GM23338 (cell line): ENCODE results near the gene MRPL20. TPM values are rescaled to one million over a fixed set of nuclear protein-coding genes. Genes with fewer than 3 reads are reported as not detected.
"Not testable (repeated sequence)": the region's sequence is repeated elsewhere in the genome, so short reads cannot be mapped to it uniquely, and the experiment has no call there.

ENCODE experiments used
- ATAC-seq: fragments of 200-7000 bp; cut with Tn5 transposase; 3 replicates; pipeline ENCODE4 v1.9.1; 2020
- DNase-seq: peaks from one replicate; pipeline ENCODE4 v3.0.0-alpha.2; 2015; ENCODE audit warnings: low spot score
- H2AFZ ChIP-seq: fragments of 200-600 bp; sonication (generic); 2 replicates; pipeline ENCODE4 v1.8.0; 2016; ENCODE audit warnings: antibody characterized with exemption, mild to moderate bottlenecking, moderate library complexity
- H3F3A ChIP-seq: fragments of 200-600 bp; sonication (generic); replicated peaks from 2 replicates; pipeline ENCODE4 v1.8.0; 2017; ENCODE audit warnings: antibody characterized with exemption, mixed run types, low read depth
- H3K27ac ChIP-seq: fragments of 200-600 bp; sonication (generic); 2 replicates; pipeline ENCODE4 v1.6.1; 2016; ENCODE audit warnings: low read depth
- H3K27me3 ChIP-seq: fragments of 200-600 bp; sonication (generic); 2 replicates; pipeline ENCODE4 v1.8.0; 2016; ENCODE audit warnings: mild to moderate bottlenecking, mixed run types, moderate library complexity; ENCODE audit not compliant: insufficient read depth
- H3K36me3 ChIP-seq: fragments of 200-600 bp; sonication (generic); 2 replicates; pipeline ENCODE4 v1.8.0; 2016; ENCODE audit warnings: mild to moderate bottlenecking; ENCODE audit not compliant: insufficient read depth
- H3K4me1 ChIP-seq: fragments of 200-600 bp; sonication (generic); 2 replicates; pipeline ENCODE4 v1.8.0; 2016; ENCODE audit warnings: mild to moderate bottlenecking, moderate library complexity; ENCODE audit not compliant: insufficient read depth
- H3K4me2 ChIP-seq: fragments of 200-600 bp; sonication (generic); 2 replicates; pipeline ENCODE4 v1.7.1; 2017; ENCODE audit warnings: mixed run types
- H3K4me3 ChIP-seq: fragments of 200-600 bp; sonication (generic); 2 replicates; pipeline ENCODE4 v1.6.1; 2016; ENCODE audit warnings: mixed run types
- H3K79me2 ChIP-seq: fragments of 200-600 bp; sonication (generic); replicated peaks from 2 replicates; pipeline ENCODE4 v1.8.0; 2017; ENCODE audit warnings: mild to moderate bottlenecking; ENCODE audit not compliant: insufficient read depth
- H3K9me2 ChIP-seq: fragments of 200-600 bp; sonication (generic); 2 replicates; pipeline ENCODE4 v1.8.0; 2017; ENCODE audit not compliant: insufficient read depth
- H4K20me1 ChIP-seq: fragments of 200-600 bp; sonication (generic); replicated peaks from 2 replicates; pipeline ENCODE4 v1.8.0; 2017; ENCODE audit warnings: mild to moderate bottlenecking; ENCODE audit not compliant: insufficient read depth
- H3K27ac Mint-ChIP-seq: 2 replicates; pipeline ENCODE4 v1.8.0; 2020; ENCODE audit warnings: inconsistent platforms, mild to moderate bottlenecking, moderate library complexity, mixed read lengths
- H3K27me3 Mint-ChIP-seq: 3 replicates; pipeline ENCODE4 v1.8.0; 2022; ENCODE audit warnings: low read depth, mild to moderate bottlenecking, moderate library complexity, mixed read lengths, inconsistent platforms; ENCODE audit not compliant: insufficient read depth, poor library complexity
- H3K36me3 Mint-ChIP-seq: 3 replicates; pipeline ENCODE4 v1.8.0; 2021; ENCODE audit warnings: low read depth, mild to moderate bottlenecking, inconsistent platforms, moderate library complexity, mixed read lengths
- H3K4me1 Mint-ChIP-seq: 3 replicates; pipeline ENCODE4 v1.8.0; 2020; ENCODE audit warnings: mild to moderate bottlenecking, inconsistent platforms, mixed read lengths
- H3K4me3 Mint-ChIP-seq: 3 replicates; pipeline ENCODE4 v1.8.0; 2021; ENCODE audit warnings: moderate library complexity, mild to moderate bottlenecking, inconsistent platforms, mixed read lengths
- H3K9me3 Mint-ChIP-seq: 3 replicates; pipeline ENCODE4 v1.8.0; 2020; ENCODE audit warnings: moderate library complexity, mild to moderate bottlenecking, inconsistent platforms, mixed read lengths
- CREB1 ChIP-seq: fragments of 250-450 bp; sonication (Bioruptor Pico); IDR thresholded peaks from 2 replicates; pipeline ENCODE4 v1.5.0; 2020; ENCODE audit warnings: low read depth, mild to moderate bottlenecking, moderate library complexity
- CTCF ChIP-seq, 2 experiments: fragments of 200-600 bp in 1 of 2; sonication (generic) in 1 of 2; conservative IDR thresholded peaks; 2 replicates each; pipeline versions ENCODE4 v1.5.1 to v1.6.1; 2016 to 2017; ENCODE audit warnings: antibody characterized with exemption in 2 of 2, low read depth in 2 of 2, mild to moderate bottlenecking in 2 of 2, moderate library complexity in 1 of 2
- ZNF331 ChIP-seq: fragments of 250-450 bp; sonication (Bioruptor Pico); IDR thresholded peaks from 2 replicates; pipeline ENCODE4 v1.5.0; 2020; ENCODE audit warnings: low read depth, mild to moderate bottlenecking, moderate library complexity
- polyA plus RNA-seq: library from polyadenylated mRNA; unstranded; fragments of >200 nt; fragmentation: Nextera tagmentation; extraction: Ambion mirVana; gene quantifications from 2 replicates; pipeline ENCODE4 v1.2.1, GENCODE V29; 2016
- total RNA-seq: library from RNA; depleted of rRNA; stranded (reverse); fragments of >200 nt; shearing (Covaris generic); gene quantifications from 2 replicates; pipeline ENCODE4 v1.2.3, GENCODE V29; 2014

MRPL20 gene
- total and polyA plus RNA-seq, 2 experiments from 2014 or later, result 173 to 319 TPM

GRCh38 chr1:1446631-1447030, 39.5 kb upstream of the MRPL20 start:
- not testable (repeated sequence) for H3K27me3 ChIP-seq, H3K4me1 ChIP-seq, H3K36me3 ChIP-seq, ATAC-seq, H3F3A ChIP-seq, H3K27ac Mint-ChIP-seq, H3K4me2 ChIP-seq, H3K9me2 ChIP-seq, H3K4me1 Mint-ChIP-seq, H3K27me3 Mint-ChIP-seq, DNase-seq, H3K27ac ChIP-seq, H4K20me1 ChIP-seq, H3K9me3 Mint-ChIP-seq, H3K4me3 Mint-ChIP-seq, H3K79me2 ChIP-seq, H3K4me3 ChIP-seq, H3K36me3 Mint-ChIP-seq, H2AFZ ChIP-seq

- Histone ChIP-seq H3K4me1 (no peaks in the 10 kb centered on the region), H3K4me2 (no peak overlapping the region), H3K27me3 (no peaks in the 10 kb centered on the region), H3K79me2 (0 out of 2 replicates have a peak, but pooled peaks cover 2% of the 10 kb centered on the region), H3K4me3 (no peak overlapping the region), H4K20me1 (no peaks in the 10 kb centered on the region), H3K36me3 (no peaks in the 10 kb centered on the region), H3F3A (0 out of 2 replicates have a peak, but pooled peaks cover 3% of the 10 kb centered on the region), H2AFZ (no peak overlapping the region), H3K27ac (no peak overlapping the region), H3K9me2 (no peaks in the 10 kb centered on the region)
- no peaks in the 10 kb centered on the region for H3K9me3 Mint-ChIP-seq
- H3K27ac Mint-ChIP-seq, result no peak overlapping the region
- H3K27me3 Mint-ChIP-seq, result peaks cover 8% of the 10 kb centered on the region
- no peak for TF ChIP-seq ZNF331 (CRISPR knock-in tag)
- DNase-seq (no peak), ATAC-seq (no peak)
- H3K36me3 Mint-ChIP-seq, result peaks cover 4% of the 10 kb centered on the region; the same call in 2 of the 3 replicates
- H3K4me1 Mint-ChIP-seq, result peaks cover 4% of the 10 kb centered on the region; the same call in 1 of the 3 replicates
- no peak overlapping the region; the same call in 2 of the 3 replicates for H3K4me3 Mint-ChIP-seq
These were observed 35.1 kb upstream of the MRPL20 start for GRCh38 chr1:1442069-1442770.

- Histone ChIP-seq H3K36me3 (no peaks in the 10 kb centered on the region), H3K27me3 (no peaks in the 10 kb centered on the region), H3K9me2 (no peaks in the 10 kb centered on the region), H3K4me3 (no peak overlapping the region), H3K27ac (no peak overlapping the region), H3K4me1 (no peaks in the 10 kb centered on the region), H3K79me2 (0 out of 2 replicates have a peak, but pooled peaks cover 2% of the 10 kb centered on the region), H4K20me1 (no peaks in the 10 kb centered on the region), H3F3A (0 out of 2 replicates have a peak, but pooled peaks cover 5% of the 10 kb centered on the region), H2AFZ (no peak overlapping the region), H3K4me2 (no peak overlapping the region)
- DNase-seq (peak; percentile 75), ATAC-seq (peak; percentile 70)
- Mint-ChIP-seq H3K27me3 (peaks cover 10% of the 10 kb centered on the region), H3K4me3 (no peak overlapping the region; the same call in 2 of the 3 replicates), H3K4me1 (peaks cover 6% of the 10 kb centered on the region; the same call in 2 of the 3 replicates), H3K27ac (no peak overlapping the region), H3K36me3 (peaks cover 4% of the 10 kb centered on the region; the same call in 2 of the 3 replicates), H3K9me3 (no peaks in the 10 kb centered on the region)
- peak; percentile 61 to 85 for TF ChIP-seq CTCF (conservative IDR thresholded peaks at IDR 0.05; ENCODE audit: low read depth in 2 of 2)
- TF ChIP-seq CREB1 (CRISPR knock-in tag), result no peak
These were observed 34.2 kb upstream of the MRPL20 start for GRCh38 chr1:1441002-1441888.
